NCI-H187 treated with DMSO at 0.1 percent for 48 hours (cell line): ENCODE data around the gene THRAP3.
"Not testable (repeated sequence)": the region's sequence is repeated elsewhere in the genome, so short reads cannot be mapped to it uniquely, and the experiment has no call there.

ENCODE experiments used
- DNase-seq: peaks from one replicate; lab custom pipeline; 2025; lab: John Stamatoyannopoulos, UW

The THRAP3 gene

GRCh38 chr1:36207339-36207738 lies 16.9 kb upstream of the THRAP3 start:
- DNase-seq, result no peak

GRCh38 chr1:36208978-36209703 lies 15.1 kb upstream of the THRAP3 start:
- DNase-seq, result no peak

GRCh38 chr1:36211307-36211706 lies 12.9 kb upstream of the THRAP3 start:
- no peak for DNase-seq

GRCh38 chr1:36211841-36212240 lies 12.4 kb upstream of the THRAP3 start:
- no peak for DNase-seq

GRCh38 chr1:36212782-36213181 lies 11.5 kb upstream of the THRAP3 start:
- no peak for DNase-seq

GRCh38 chr1:36217670-36218069 lies 6.6 kb upstream of the THRAP3 start:
- DNase-seq, result no peak

GRCh38 chr1:36221901-36222300 lies 2.3 kb upstream of the THRAP3 start:
- not testable (repeated sequence) for DNase-seq

- DNase-seq, result no peak
Observed at GRCh38 chr1:36222481-36223380, 1.5 kb upstream of the THRAP3 start.

GRCh38 chr1:36223381-36223995 lies 755 bp upstream of the THRAP3 start:
- no peak for DNase-seq

GRCh38 chr1:36224537-36225282 lies 467 bp downstream of the THRAP3 start:
- peak; percentile 36 for DNase-seq

- no peak for DNase-seq
Observed at GRCh38 chr1:36225283-36225899, 1.1 kb downstream of the THRAP3 start.

GRCh38 chr1:36230279-36230678 lies 6.0 kb downstream of the THRAP3 start:
- DNase-seq, result not testable (repeated sequence)

GRCh38 chr1:36231191-36231590 lies 6.9 kb downstream of the THRAP3 start:
- DNase-seq, result no peak

- no peak for DNase-seq
Observed at GRCh38 chr1:36232212-36233095, 8.2 kb downstream of the THRAP3 start.

GRCh38 chr1:36236302-36236701 lies 12.1 kb downstream of the THRAP3 start:
- no peak for DNase-seq

- DNase-seq, result no peak
Observed at GRCh38 chr1:36238433-36238832, 14.2 kb downstream of the THRAP3 start.

- DNase-seq, result peak; percentile 25
Observed at GRCh38 chr1:36239941-36240637, 15.8 kb downstream of the THRAP3 start.

- no peak for DNase-seq
Observed at GRCh38 chr1:36247538-36247937, 23.3 kb downstream of the THRAP3 start.

GRCh38 chr1:36248250-36248894 lies 24.1 kb downstream of the THRAP3 start:
- DNase-seq, result no peak
